Coronary artery (tissue), 2 donors: ENCODE results near the gene ULBP3.
"Not testable (repeated sequence)": the region's sequence is repeated elsewhere in the genome, so short reads cannot be mapped to it uniquely, and the experiment has no call there.

Experiments used
- DNase-seq: peaks from one replicate; pipeline ENCODE4 v3.0.0-alpha.2; 2017; ENCODE audit warnings: low spot score
- H3K27ac ChIP-seq, 2 donors: fragments of 200-600 bp; sonication (generic); one replicate each; pipeline ENCODE4 v1.5.1; 2016 to 2019
- H3K4me3 ChIP-seq: fragments of 200-600 bp; sonication (generic); 2 replicates; pipeline ENCODE4 v1.5.1; 2016; ENCODE audit warnings: mild to moderate bottlenecking, moderate library complexity
- CTCF ChIP-seq: fragments of 200-600 bp; sonication (generic); IDR thresholded peaks from one replicate; pipeline ENCODE4 v1.5.1; 2019; ENCODE audit warnings: antibody characterized with exemption

The ULBP3 gene

GRCh38 chr6:150017186-150017521 is 51.8 kb downstream of the ULBP3 start:
- H3K4me3 ChIP-seq, H3K27ac ChIP-seq, DNase-seq: not testable (repeated sequence)
- peak; percentile 0 for TF ChIP-seq CTCF

- no peak overlapping the region for H3K4me3 ChIP-seq
- no peak for DNase-seq
- TF ChIP-seq CTCF = peak; percentile 46
Measured at GRCh38 chr6:150016324-150017185, 52.4 kb downstream of the ULBP3 start.

GRCh38 chr6:150015281-150016001 is 53.5 kb downstream of the ULBP3 start:
- not testable (repeated sequence) for H3K27ac ChIP-seq, DNase-seq, H3K4me3 ChIP-seq

More at GRCh38 chr6:150016324-150017185, 52.4 kb downstream of the ULBP3 start:
- no peak overlapping the region for H3K27ac ChIP-seq

GRCh38 chr6:150014623-150015280 is 54.2 kb downstream of the ULBP3 start:
- not testable (repeated sequence) for H3K4me3 ChIP-seq, H3K27ac ChIP-seq
- peak; percentile 21 for DNase-seq

- not testable (repeated sequence) for DNase-seq, H3K27ac ChIP-seq, H3K4me3 ChIP-seq
Measured at GRCh38 chr6:150013785-150014622, 54.9 kb downstream of the ULBP3 start.

GRCh38 chr6:150012846-150013784 is 55.8 kb downstream of the ULBP3 start:
- not testable (repeated sequence) for DNase-seq

More at GRCh38 chr6:150012846-150013784, 55.8 kb downstream of the ULBP3 start:
- not testable (repeated sequence) for H3K4me3 ChIP-seq, H3K27ac ChIP-seq
